HCT116 (cell line): ENCODE data around the gene KLHL17. TPM values are rescaled to one million over a fixed set of nuclear protein-coding genes. Genes with fewer than 3 reads are reported as not detected.

ENCODE experiments used
- ATAC-seq: fragments of 200-7000 bp; cut with Tn5 transposase; 2 replicates; pipeline ENCODE4 v1.9.1; 2020; ENCODE audit warnings: mild to moderate bottlenecking, moderate library complexity
- BruUV-seq: library from RNA; stranded (reverse); fragments of 400-500 nt; replicated peaks from 2 replicates; lab custom pipeline; 2021; lab: Mats Ljungman, UMichigan
- CTCF ChIA-PET: fragments of 300-600 bp; sonication (Branson Sonifier 250); formaldehyde crosslinking; loops from one replicate; lab custom pipeline; 2021; ENCODE audit warnings: antibody characterized with exemption; lab: Charles Lee
- POLR2A ChIA-PET: fragments of 300-600, 350-600 bp; sonication (Branson Sonifier 250); formaldehyde crosslinking; loops from one replicate; lab custom pipeline; 2021; ENCODE audit warnings: antibody characterized with exemption; lab: Charles Lee
- RAD21 ChIA-PET, 2 experiments: fragments of 300-600 bp; sonication (Branson Sonifier 250); formaldehyde crosslinking; loops; one replicate each; lab custom pipeline; 2023; ENCODE audit warnings: low total read pairs in 2 of 2; ENCODE audit not compliant: uncharacterized antibody in 2 of 2, unreplicated experiment in 2 of 2, low non-redundant PET in 1 of 2; lab: Charles Lee
- DNase-seq: peaks from one replicate; pipeline ENCODE4 v3.0.0-alpha.2; 2010; ENCODE audit warnings: low read depth, low spot score
- H2AFZ ChIP-seq: fragments of 200-600 bp; shearing (Covaris generic), sonication (generic); 2 replicates; pipeline ENCODE4 v1.6.1; 2017; ENCODE audit warnings: low read depth, mixed run types, mixed read lengths, antibody characterized with exemption, low read length; ENCODE audit not compliant: poor library complexity, severe bottlenecking
- H3K27ac ChIP-seq: 2 replicates; pipeline ENCODE4 v1.5.1; 2012; ENCODE audit warnings: low read depth, low read length
- H3K27me3 ChIP-seq: fragments of 200-600 bp; sonication (generic); 2 replicates; pipeline ENCODE4 v1.6.1; 2016; ENCODE audit warnings: mixed run types, low read length, mixed read lengths; ENCODE audit not compliant: insufficient read depth
- H3K36me3 ChIP-seq, 2 experiments: fragments of 200-500 bp in 1 of 2; fragments of 200-600 bp in 1 of 2; sonication (Bioruptor generic) in 1 of 2; sonication (generic) in 1 of 2; 2 replicates each; pipeline versions ENCODE4 v1.5.1 to v1.6.1; 2014 to 2016; ENCODE audit warnings: low read length in 2 of 2, inconsistent platforms in 1 of 2, mixed read lengths in 1 of 2, mixed run types in 1 of 2; ENCODE audit not compliant: insufficient read depth in 2 of 2, control insufficient read depth in 1 of 2
- H3K4me1 ChIP-seq, 2 experiments: fragments of 200-600 bp in 1 of 2; sonication (generic) in 1 of 2; 2 replicates each; pipeline versions ENCODE4 v1.5.1 to v1.6.1; 2012 to 2017; ENCODE audit warnings: low read length in 2 of 2, inconsistent platforms in 1 of 2, mild to moderate bottlenecking in 1 of 2, mixed read lengths in 1 of 2, mixed run types in 1 of 2, moderate library complexity in 1 of 2; ENCODE audit not compliant: insufficient read depth in 2 of 2, control insufficient read depth in 1 of 2
- H3K4me2 ChIP-seq: fragments of 200-600 bp; sonication (generic); 2 replicates; pipeline ENCODE4 v1.6.1; 2017; ENCODE audit warnings: mixed run types, low read length, mixed read lengths
- H3K4me3 ChIP-seq, 2 experiments: fragments of 200-600 bp in 1 of 2; sonication (generic) in 1 of 2; replicated peaks in 1 of 2; 2 replicates each; pipeline ENCODE4 v1.5.1; 2011 to 2016; ENCODE audit warnings: low read length in 2 of 2, control low read depth in 1 of 2, low read depth in 1 of 2, mild to moderate bottlenecking in 1 of 2, mixed read lengths in 1 of 2, mixed run types in 1 of 2
- H3K79me2 ChIP-seq: fragments of 200-600 bp; sonication (generic); 2 replicates; pipeline ENCODE4 v1.6.1; 2017; ENCODE audit warnings: mild to moderate bottlenecking, mixed run types, low read length, moderate library complexity, mixed read lengths; ENCODE audit not compliant: insufficient read depth
- H3K9ac ChIP-seq: fragments of 200-600 bp; sonication (generic); 2 replicates; pipeline ENCODE4 v1.6.1; 2016; ENCODE audit warnings: low read length, mixed read lengths
- H3K9me2 ChIP-seq: fragments of 200-600 bp; sonication (generic), shearing (Covaris generic); 2 replicates; pipeline ENCODE4 v1.6.1; 2017; ENCODE audit warnings: mixed run types, mild to moderate bottlenecking, moderate library complexity; ENCODE audit not compliant: insufficient read depth
- H3K9me3 ChIP-seq, 2 experiments: fragments of 200-500 bp in 1 of 2; fragments of 200-600 bp in 1 of 2; sonication (Bioruptor generic) in 1 of 2; sonication (generic) in 1 of 2; 2 replicates each; pipeline ENCODE4 v1.6.1; 2014 to 2017; ENCODE audit warnings: low read length in 2 of 2, mixed read lengths in 2 of 2, inconsistent platforms in 1 of 2, low read depth in 1 of 2, mild to moderate bottlenecking in 1 of 2, mixed run types in 1 of 2, moderate library complexity in 1 of 2; ENCODE audit not compliant: control insufficient read depth in 1 of 2, insufficient read depth in 1 of 2
- H4K20me1 ChIP-seq: fragments of 200-600 bp; sonication (generic), shearing (Covaris generic); 2 replicates; pipeline ENCODE4 v1.6.1; 2017; ENCODE audit warnings: mixed run types, mild to moderate bottlenecking, moderate library complexity; ENCODE audit not compliant: insufficient read depth
- ATF3 ChIP-seq: IDR thresholded peaks from 2 replicates; pipeline ENCODE4 v1.6.1; 2012
- CTCF ChIP-seq, 3 experiments: fragments of 200-600 bp in 1 of 3; sonication (generic) in 1 of 3; IDR thresholded peaks in 2 of 3; conservative IDR thresholded peaks in 1 of 3; 2 replicates each; pipeline ENCODE4 v1.5.1; 2012 to 2017; ENCODE audit warnings: low read depth in 2 of 3, low read length in 2 of 3, antibody characterized with exemption in 1 of 3, borderline replicate concordance in 1 of 3, control low read depth in 1 of 3, mild to moderate bottlenecking in 1 of 3, mixed read lengths in 1 of 3, mixed run types in 1 of 3, moderate library complexity in 1 of 3; ENCODE audit not compliant: insufficient read depth in 1 of 3
- EGR1 ChIP-seq: IDR thresholded peaks from 2 replicates; pipeline ENCODE4 v1.6.1; 2012; ENCODE audit warnings: low read depth
- ELF1 ChIP-seq: IDR thresholded peaks from 2 replicates; pipeline ENCODE4 v1.6.1; 2012; ENCODE audit warnings: low read depth, borderline replicate concordance
- EZH2 ChIP-seq: fragments of 200-600 bp; sonication (generic); IDR thresholded peaks from 2 replicates; pipeline ENCODE4 v1.6.1; 2017; ENCODE audit warnings: antibody characterized with exemption, mixed run types
- EZH2phosphoT487 ChIP-seq: fragments of 200-600 bp; IDR thresholded peaks from 2 replicates; pipeline ENCODE4 v1.6.1; 2018; ENCODE audit warnings: antibody characterized with exemption, borderline replicate concordance
- FOSL1 ChIP-seq: IDR thresholded peaks from 2 replicates; pipeline ENCODE4 v1.6.1; 2012; ENCODE audit warnings: low read depth
- MAX ChIP-seq: IDR thresholded peaks from 2 replicates; pipeline ENCODE4 v1.6.1; 2012
- POLR2AphosphoS5 ChIP-seq: IDR thresholded peaks from 2 replicates; pipeline ENCODE4 v1.6.1; 2011; ENCODE audit warnings: mild to moderate bottlenecking, low read depth, low read length, moderate library complexity
- RAD21 ChIP-seq: IDR thresholded peaks from 2 replicates; pipeline ENCODE4 v1.6.1; 2012; ENCODE audit warnings: low read depth, mild to moderate bottlenecking
- ZBTB33 ChIP-seq: IDR thresholded peaks from 2 replicates; pipeline ENCODE4 v1.6.1; 2011; ENCODE audit warnings: mild to moderate bottlenecking, low read length, moderate library complexity; ENCODE audit not compliant: insufficient replicate concordance; ENCODE audit errors: extremely low read depth
- ZFX ChIP-seq: fragments of 450-650 bp; IDR thresholded peaks from 2 replicates; pipeline ENCODE4 v1.6.1; 2017
- ZNF274 ChIP-seq: fragments of 200-500 bp; sonication (Bioruptor generic); IDR thresholded peaks from 2 replicates; pipeline ENCODE4 v1.6.1; 2014; ENCODE audit warnings: mild to moderate bottlenecking, low read depth, low read length, inconsistent platforms
- intact Hi-C: fragments of 100-400 bp; cut with micrococcal nuclease; formaldehyde crosslinking; loops from 2 replicates; pipeline ENCODE4 v1.10.0; 2022
- total RNA-seq: library from RNA; stranded (reverse); gene quantifications from one replicate; pipeline ENCODE4 v1.2.1, GENCODE V29; 2021; ENCODE audit not compliant: unreplicated experiment

KLHL17 gene
- total RNA-seq, 1 experiment from 2014 or later, result 100.0 TPM

GRCh38 chr1:951364-951763 is 9.0 kb upstream of the KLHL17 start:
- peak; percentile 71 for ATAC-seq
- Histone ChIP-seq H3K9me3 (no peaks in the 10 kb centered on the region), H3K9ac (no peak overlapping the region), H3K4me2 (no peak overlapping the region), H3K4me3 (no peak overlapping the region), H3K27me3 (no peaks in the 10 kb centered on the region), H3K9me2 (no peaks in the 10 kb centered on the region), H3K79me2 (peaks cover 39% of the 10 kb centered on the region), H3K27ac (no peak overlapping the region), H4K20me1 (no peaks in the 10 kb centered on the region), H3K4me1 (no peaks in the 10 kb centered on the region), H2AFZ (no peak overlapping the region), H3K36me3 (peaks cover 44 to 83% of the 10 kb centered on the region in 2 experiments)
- no peak for DNase-seq
- RAD21 ChIA-PET, result no interaction called here
- TF ChIP-seq ATF3 (no peak), CTCF (IDR thresholded peaks at IDR 0.05 in 2 of 3, conservative IDR thresholded peaks at IDR 0.05 in 1 of 3; ENCODE audit: borderline replicate concordance in 1 of 3, insufficient read depth in 1 of 3, low read depth in 2 of 3, low read length in 2 of 3) (peak in 2 of 3 experiments; percentile 46 to 55; a peak in 5 of 6 replicates), RAD21 (peak; percentile 37)
- POLR2A ChIA-PET, result no interaction called here
- no TSS peak for BruUV-seq
- intact Hi-C loops, result no loop called here
- CTCF ChIA-PET, result no interaction called here

- ATAC-seq (no peak), DNase-seq (no peak)
- H3K27ac ChIP-seq, result no peak overlapping the region
- H4K20me1 ChIP-seq, result no peaks in the 10 kb centered on the region; the same call in 1 of the 2 replicates
- ChIA-PET RAD21 (no interaction called here), CTCF (no interaction called here), POLR2A (no interaction called here)
- H3K79me2 ChIP-seq, result peaks cover 47% of the 10 kb centered on the region
- intact Hi-C loops, result no loop called here
- H3K9me2 ChIP-seq, result no peaks in the 10 kb centered on the region
- H3K9ac ChIP-seq, result no peak overlapping the region
- no peak overlapping the region for H3K4me3 ChIP-seq
- no peaks in the 10 kb centered on the region for H3K27me3 ChIP-seq
- no peak overlapping the region for H3K4me2 ChIP-seq
- peaks cover 0 to under 1% of the 10 kb centered on the region in 2 experiments; a peak in 1 of 4 replicates for H3K4me1 ChIP-seq
- no TSS peak for BruUV-seq
- H3K36me3 ChIP-seq, result peaks cover 49 to 85% of the 10 kb centered on the region in 2 experiments
- H3K9me3 ChIP-seq, result no peaks in the 10 kb centered on the region
- H2AFZ ChIP-seq, result no peak overlapping the region
- no peak for TF ChIP-seq CTCF (IDR thresholded peaks at IDR 0.05 in 2 of 3, conservative IDR thresholded peaks at IDR 0.05 in 1 of 3; ENCODE audit: borderline replicate concordance in 1 of 3, insufficient read depth in 1 of 3, low read depth in 2 of 3, low read length in 2 of 3)
- TF ChIP-seq MAX, result no peak
- no peak for TF ChIP-seq FOSL1
- no peak for TF ChIP-seq RAD21
- TF ChIP-seq ELF1, result no peak
- TF ChIP-seq ZBTB33, result no peak
- no peak for TF ChIP-seq EGR1
- no peak for TF ChIP-seq EZH2
- TF ChIP-seq POLR2AphosphoS5, result no peak
- no peak for TF ChIP-seq ZFX
- TF ChIP-seq EZH2phosphoT487, result no peak
- no peak for TF ChIP-seq ZNF274
These were observed 8.2 kb upstream of the KLHL17 start for GRCh38 chr1:952201-952600.
